Loucy (cell line): Measurements from ENCODE around the gene VANGL1.

Source experiments
- EZH2phosphoT487 ChIP-seq: fragments of 200-600 bp; IDR thresholded peaks from 2 replicates; pipeline ENCODE4 v1.6.1; 2018; ENCODE audit warnings: antibody characterized with exemption, mild to moderate bottlenecking, moderate library complexity, borderline replicate concordance
- TF ChIP-seq, protein P1 (sequence below): fragments of 200-600 bp; sonication (generic); conservative IDR thresholded peaks from 2 replicates; pipeline ENCODE4 v1.5.1; 2014; ENCODE audit warnings: mild to moderate bottlenecking, antibody characterized with exemption, low read length

DNA sequence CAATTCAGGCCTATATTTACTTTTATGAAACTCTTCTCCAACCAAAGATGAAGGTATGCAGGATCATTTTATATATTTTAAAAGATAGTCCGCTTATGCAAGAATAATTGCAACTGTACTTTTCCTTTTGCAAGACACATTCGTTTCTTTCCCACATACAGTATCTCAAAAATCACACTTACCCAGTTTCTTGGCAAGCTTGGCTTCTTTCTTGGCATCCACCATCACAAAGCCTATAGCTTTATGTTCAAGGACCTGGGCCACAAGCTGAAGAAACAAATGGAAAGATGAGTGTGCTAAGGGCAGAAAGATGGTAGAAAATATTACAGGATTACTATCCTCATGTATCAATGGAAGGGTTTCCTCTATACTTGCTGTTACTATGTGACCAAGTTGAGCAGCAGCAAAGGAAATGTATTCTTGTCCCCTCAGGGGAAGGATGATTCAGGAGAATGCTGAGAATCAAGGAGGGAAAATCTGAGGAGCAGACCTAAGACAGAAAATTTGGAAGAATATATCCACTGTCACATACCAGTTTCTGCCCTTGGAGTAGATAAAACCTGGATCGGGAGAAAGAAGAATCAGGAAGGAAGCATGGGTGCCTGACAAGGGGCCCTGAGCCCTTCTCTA is 103.0 kb downstream of the VANGL1 start:
- TF ChIP-seq, protein P1, sequence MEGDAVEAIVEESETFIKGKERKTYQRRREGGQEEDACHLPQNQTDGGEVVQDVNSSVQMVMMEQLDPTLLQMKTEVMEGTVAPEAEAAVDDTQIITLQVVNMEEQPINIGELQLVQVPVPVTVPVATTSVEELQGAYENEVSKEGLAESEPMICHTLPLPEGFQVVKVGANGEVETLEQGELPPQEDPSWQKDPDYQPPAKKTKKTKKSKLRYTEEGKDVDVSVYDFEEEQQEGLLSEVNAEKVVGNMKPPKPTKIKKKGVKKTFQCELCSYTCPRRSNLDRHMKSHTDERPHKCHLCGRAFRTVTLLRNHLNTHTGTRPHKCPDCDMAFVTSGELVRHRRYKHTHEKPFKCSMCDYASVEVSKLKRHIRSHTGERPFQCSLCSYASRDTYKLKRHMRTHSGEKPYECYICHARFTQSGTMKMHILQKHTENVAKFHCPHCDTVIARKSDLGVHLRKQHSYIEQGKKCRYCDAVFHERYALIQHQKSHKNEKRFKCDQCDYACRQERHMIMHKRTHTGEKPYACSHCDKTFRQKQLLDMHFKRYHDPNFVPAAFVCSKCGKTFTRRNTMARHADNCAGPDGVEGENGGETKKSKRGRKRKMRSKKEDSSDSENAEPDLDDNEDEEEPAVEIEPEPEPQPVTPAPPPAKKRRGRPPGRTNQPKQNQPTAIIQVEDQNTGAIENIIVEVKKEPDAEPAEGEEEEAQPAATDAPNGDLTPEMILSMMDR = no peak
- no peak for TF ChIP-seq EZH2phosphoT487
